ENCODE results near the gene FAM13B.
A peak's percentile ranks its signal among the peaks of the same experiment; 100 is the strongest.

The FAM13B gene

GRCh38 chr5:137901011-137901817 is 131.7 kb downstream of the FAM13B start:
- DNase-seq (ENCODE audit: low read depth in 2 of 2, low spot score in 1 of 2), result no peak

DNA sequence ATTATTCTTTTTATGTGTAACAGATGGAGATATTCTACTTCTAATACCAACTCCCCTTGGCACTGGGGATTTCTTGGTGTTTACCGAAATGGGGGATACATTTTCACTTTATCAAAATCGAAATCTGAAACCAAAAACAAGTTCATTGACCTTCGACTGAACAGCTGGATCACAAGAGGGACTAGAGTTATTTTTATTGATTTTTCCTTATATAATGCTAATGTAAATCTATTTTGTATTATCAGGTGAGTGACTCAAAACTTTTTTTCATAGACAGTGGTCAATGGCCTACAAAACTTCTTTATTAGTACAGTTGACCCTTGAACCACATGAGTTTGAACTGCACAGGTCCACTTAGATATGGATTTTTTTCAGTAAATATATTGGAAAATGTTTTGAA is 133.4 kb downstream of the FAM13B start:
- no peak for DNase-seq (ENCODE audit: low read depth in 2 of 2, low spot score in 1 of 2)

- DNase-seq (ENCODE audit: low read depth in 2 of 2, low spot score in 1 of 2), result no peak
Observed at GRCh38 chr5:137896560-137896959, 136.3 kb downstream of the FAM13B start.

DNA sequence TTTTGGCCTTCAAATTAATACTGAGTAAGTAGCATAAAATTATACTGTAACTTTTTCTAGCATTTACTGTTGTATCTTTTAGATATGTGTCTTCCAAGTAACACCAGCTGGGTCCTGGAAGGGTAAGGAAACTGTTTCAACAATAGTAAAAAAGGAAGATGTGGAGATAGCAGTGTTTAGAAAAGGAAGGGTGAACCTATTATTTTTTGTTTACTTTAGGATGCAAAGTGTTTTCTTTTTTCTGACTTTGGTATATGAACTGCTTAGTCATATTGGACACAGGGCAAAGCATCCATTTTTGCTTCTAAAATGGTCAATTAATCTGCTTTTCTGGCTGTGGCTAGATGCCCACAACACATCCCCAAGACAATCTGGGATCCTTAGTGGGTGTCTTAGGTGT is 138.3 kb downstream of the FAM13B start:
- DNase-seq (ENCODE audit: low read depth in 2 of 2, low spot score in 1 of 2), result no peak

- no peak for DNase-seq (ENCODE audit: low read depth in 2 of 2, low spot score in 1 of 2)
Observed at GRCh38 chr5:137891849-137892248, 141.0 kb downstream of the FAM13B start.

- no peak for DNase-seq (ENCODE audit: low read depth in 2 of 2, low spot score in 1 of 2)
Observed at GRCh38 chr5:137890845-137891244, 142.0 kb downstream of the FAM13B start.

DNA sequence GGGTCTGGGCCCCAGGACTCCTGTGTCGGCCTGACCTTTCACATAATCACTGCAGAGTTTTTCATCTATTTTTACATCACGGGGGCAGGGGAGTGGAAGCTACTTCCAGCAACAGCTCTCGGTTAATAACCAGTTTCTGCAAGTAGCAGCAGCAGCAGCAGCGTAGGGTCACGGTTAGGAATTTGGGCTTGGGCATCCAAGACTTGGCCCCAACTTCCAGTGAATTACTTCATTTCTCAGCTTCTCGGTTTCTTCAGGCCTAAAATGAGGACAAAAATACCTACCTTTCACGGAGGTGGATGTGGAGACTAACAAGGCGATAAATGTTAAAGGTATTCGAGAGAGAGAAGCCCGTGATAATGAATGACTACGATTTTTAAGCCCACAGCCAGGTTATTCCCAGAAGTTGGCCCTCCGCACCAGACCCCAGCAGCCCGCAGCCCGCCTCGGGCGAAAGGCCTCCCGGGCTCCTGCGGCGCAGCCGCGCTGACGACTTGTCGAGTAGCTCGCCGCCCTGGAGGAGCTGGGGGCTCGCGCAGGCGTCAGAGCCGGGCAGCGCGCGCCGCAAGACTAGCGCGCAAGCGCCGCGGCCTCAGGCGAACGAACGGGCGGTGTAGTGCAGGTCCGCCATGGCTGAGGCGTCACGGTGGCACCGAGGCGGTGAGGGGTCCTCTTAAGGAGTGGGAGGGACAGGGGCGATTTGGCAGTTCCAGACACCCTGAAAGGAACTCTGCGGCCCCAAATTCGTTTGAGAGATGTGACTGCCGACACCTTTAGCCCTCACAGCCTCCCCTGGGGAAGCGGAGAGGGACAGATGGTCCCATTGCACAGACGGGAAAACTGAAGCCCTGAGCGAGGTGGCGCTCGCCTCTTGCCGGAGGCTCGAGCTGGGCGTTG is 143.8 kb downstream of the FAM13B start, which contains the start of gene PKD2L2:
PKD2L2 (plus strand) TSS at position 595 of the 897 bp plus-strand sequence; CDS start at position 630, 35 bp downstream.
- peak; percentile 38 to 65 for DNase-seq (ENCODE audit: low read depth in 2 of 2, low spot score in 1 of 2)

GRCh38 chr5:137888466-137888862 is 144.4 kb downstream of the FAM13B start:
- DNase-seq (ENCODE audit: low read depth in 2 of 2, low spot score in 1 of 2), result no peak
